A673 (cell line): ENCODE data around the gene DVL1. TPM values are rescaled to one million over a fixed set of nuclear protein-coding genes. Genes with fewer than 3 reads are reported as not detected.

ENCODE experiments used
- BruUV-seq: library from RNA; stranded (reverse); fragments of 400-500 nt; replicated peaks from 2 replicates; lab custom pipeline; 2021; lab: Mats Ljungman, UMichigan
- CTCF ChIA-PET: fragments of 300-600 bp; sonication (Branson Sonifier 250); formaldehyde crosslinking; loops from one replicate; lab custom pipeline; 2022; ENCODE audit warnings: antibody characterized with exemption; lab: Charles Lee
- POLR2A ChIA-PET: fragments of 300-600 bp; sonication (Branson Sonifier 250); formaldehyde crosslinking; loops from one replicate; lab custom pipeline; 2022; ENCODE audit warnings: antibody characterized with exemption; ENCODE audit not compliant: low non-redundant PET; lab: Charles Lee
- DNase-seq: peaks from one replicate; pipeline ENCODE4 v3.0.0-alpha.2; 2015; ENCODE audit warnings: low spot score
- H3K27ac ChIP-seq: fragments of 200-600 bp; sonication (generic); 2 replicates; pipeline ENCODE4 v1.5.1; 2016; ENCODE audit warnings: mixed run types, low read depth, mild to moderate bottlenecking, mixed read lengths, antibody characterized with exemption, low read length; ENCODE audit not compliant: poor library complexity, severe bottlenecking
- H3K27me3 ChIP-seq: fragments of 200-600 bp; sonication (generic); replicated peaks from 2 replicates; pipeline ENCODE4 v1.6.1; 2017; ENCODE audit warnings: mixed run types, low read depth, mild to moderate bottlenecking, mixed read lengths, antibody characterized with exemption, low read length; ENCODE audit not compliant: insufficient read depth, poor library complexity
- H3K36me3 ChIP-seq: fragments of 200-600 bp; sonication (generic); 2 replicates; pipeline ENCODE4 v1.6.1; 2016; ENCODE audit warnings: mixed run types, mild to moderate bottlenecking, mixed read lengths, antibody characterized with exemption, low read length; ENCODE audit not compliant: insufficient read depth, poor library complexity, severe bottlenecking
- H3K4me1 ChIP-seq: fragments of 200-600 bp; sonication (generic); 2 replicates; pipeline ENCODE4 v1.6.1; 2017; ENCODE audit warnings: mixed run types, mild to moderate bottlenecking, mixed read lengths, antibody characterized with exemption, low read length; ENCODE audit not compliant: insufficient read depth, poor library complexity, severe bottlenecking
- H3K4me3 ChIP-seq: fragments of 200-600 bp; sonication (generic); 2 replicates; pipeline ENCODE4 v1.5.1; 2016; ENCODE audit warnings: low read depth, mixed run types, mild to moderate bottlenecking, mixed read lengths, low read length; ENCODE audit not compliant: poor library complexity, severe bottlenecking
- H3K9me3 ChIP-seq: fragments of 200-600 bp; sonication (generic); 2 replicates; pipeline ENCODE4 v1.6.1; 2016; ENCODE audit warnings: mixed run types, low read depth, mild to moderate bottlenecking, mixed read lengths, antibody characterized with exemption, low read length; ENCODE audit not compliant: poor library complexity, severe bottlenecking
- EZH2 ChIP-seq: fragments of 200-600 bp; sonication (generic); IDR thresholded peaks from 2 replicates; pipeline ENCODE4 v1.6.1; 2017; ENCODE audit warnings: borderline replicate concordance, low read depth, mild to moderate bottlenecking, mixed read lengths, antibody characterized with exemption, low read length; ENCODE audit not compliant: poor library complexity, severe bottlenecking
- intact Hi-C: fragments of 100-400 bp; cut with micrococcal nuclease; formaldehyde crosslinking; loops from one replicate; pipeline ENCODE4 v1.10.0; 2022; ENCODE audit not compliant: unreplicated experiment
- total RNA-seq: library from RNA; stranded (reverse); gene quantifications from 2 replicates; pipeline ENCODE4 v1.2.3, GENCODE V29; 2021
- TF ChIP-seq, protein P1 (sequence below): fragments of 300-800, 200-600 bp; sonication (generic); conservative IDR thresholded peaks from 2 replicates; pipeline ENCODE4 v1.5.1; 2017; ENCODE audit warnings: low read depth, mild to moderate bottlenecking, antibody characterized with exemption, low read length, moderate library complexity, mixed read lengths

The DVL1 gene
- total RNA-seq, 1 experiment from 2014 or later, result 48.0 TPM

DNA sequence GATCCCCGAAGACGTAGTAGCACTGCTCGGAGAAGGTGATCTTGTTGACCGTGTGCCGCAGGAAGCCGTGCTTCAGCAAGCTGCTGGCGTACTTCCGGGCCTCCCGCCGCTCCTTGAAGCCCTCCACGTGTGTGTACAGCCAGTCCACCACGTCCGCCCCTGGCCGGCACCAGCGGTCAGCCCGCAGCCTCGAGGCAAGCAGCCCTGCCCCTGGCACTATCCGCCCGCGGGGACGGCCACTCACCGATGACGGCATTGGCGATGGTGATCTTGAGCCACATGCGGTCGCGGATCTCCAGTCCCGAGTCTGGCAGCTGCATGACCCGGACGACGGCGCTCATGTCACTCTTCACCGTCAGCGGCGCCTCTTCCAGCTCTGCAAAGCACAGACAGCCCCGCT lies 10.9 kb downstream of the DVL1 start:
- H3K36me3 ChIP-seq, result peaks cover 9% of the 10 kb centered on the region
- intact Hi-C loops, result no loop called here
- H3K27ac ChIP-seq, result no peak overlapping the region
- no TSS peak for BruUV-seq
- no peaks in the 10 kb centered on the region for H3K27me3 ChIP-seq
- no peak for DNase-seq
- TF ChIP-seq EZH2, result no peak
- TF ChIP-seq, protein P1, sequence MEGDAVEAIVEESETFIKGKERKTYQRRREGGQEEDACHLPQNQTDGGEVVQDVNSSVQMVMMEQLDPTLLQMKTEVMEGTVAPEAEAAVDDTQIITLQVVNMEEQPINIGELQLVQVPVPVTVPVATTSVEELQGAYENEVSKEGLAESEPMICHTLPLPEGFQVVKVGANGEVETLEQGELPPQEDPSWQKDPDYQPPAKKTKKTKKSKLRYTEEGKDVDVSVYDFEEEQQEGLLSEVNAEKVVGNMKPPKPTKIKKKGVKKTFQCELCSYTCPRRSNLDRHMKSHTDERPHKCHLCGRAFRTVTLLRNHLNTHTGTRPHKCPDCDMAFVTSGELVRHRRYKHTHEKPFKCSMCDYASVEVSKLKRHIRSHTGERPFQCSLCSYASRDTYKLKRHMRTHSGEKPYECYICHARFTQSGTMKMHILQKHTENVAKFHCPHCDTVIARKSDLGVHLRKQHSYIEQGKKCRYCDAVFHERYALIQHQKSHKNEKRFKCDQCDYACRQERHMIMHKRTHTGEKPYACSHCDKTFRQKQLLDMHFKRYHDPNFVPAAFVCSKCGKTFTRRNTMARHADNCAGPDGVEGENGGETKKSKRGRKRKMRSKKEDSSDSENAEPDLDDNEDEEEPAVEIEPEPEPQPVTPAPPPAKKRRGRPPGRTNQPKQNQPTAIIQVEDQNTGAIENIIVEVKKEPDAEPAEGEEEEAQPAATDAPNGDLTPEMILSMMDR, result no peak
- H3K4me1 ChIP-seq, result no peaks in the 10 kb centered on the region
- H3K4me3 ChIP-seq, result no peak overlapping the region
- ChIA-PET CTCF (no interaction called here), POLR2A (no interaction called here)
- no peaks in the 10 kb centered on the region for H3K9me3 ChIP-seq

DNA sequence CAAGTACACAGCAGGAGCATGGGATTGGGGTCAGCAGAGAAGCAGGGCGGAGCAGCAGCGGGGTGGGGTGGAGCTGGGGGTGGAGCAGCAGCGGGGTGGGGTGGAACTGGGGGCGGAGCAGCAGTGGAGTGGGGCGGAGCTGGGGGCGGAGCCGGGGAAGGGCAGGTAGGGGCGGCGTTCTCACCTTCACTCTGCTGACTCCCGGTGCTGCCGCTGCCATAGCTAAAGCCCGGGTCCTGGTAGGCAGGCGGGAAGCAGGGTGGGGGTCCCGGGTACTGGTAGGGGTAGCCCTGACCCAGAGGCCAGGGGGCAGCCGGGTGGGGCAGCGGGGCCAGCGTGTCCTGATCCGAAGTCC lies 11.4 kb downstream of the DVL1 start:
- intact Hi-C loops, result no loop called here
- H3K27me3 ChIP-seq, result no peaks in the 10 kb centered on the region

DNA sequence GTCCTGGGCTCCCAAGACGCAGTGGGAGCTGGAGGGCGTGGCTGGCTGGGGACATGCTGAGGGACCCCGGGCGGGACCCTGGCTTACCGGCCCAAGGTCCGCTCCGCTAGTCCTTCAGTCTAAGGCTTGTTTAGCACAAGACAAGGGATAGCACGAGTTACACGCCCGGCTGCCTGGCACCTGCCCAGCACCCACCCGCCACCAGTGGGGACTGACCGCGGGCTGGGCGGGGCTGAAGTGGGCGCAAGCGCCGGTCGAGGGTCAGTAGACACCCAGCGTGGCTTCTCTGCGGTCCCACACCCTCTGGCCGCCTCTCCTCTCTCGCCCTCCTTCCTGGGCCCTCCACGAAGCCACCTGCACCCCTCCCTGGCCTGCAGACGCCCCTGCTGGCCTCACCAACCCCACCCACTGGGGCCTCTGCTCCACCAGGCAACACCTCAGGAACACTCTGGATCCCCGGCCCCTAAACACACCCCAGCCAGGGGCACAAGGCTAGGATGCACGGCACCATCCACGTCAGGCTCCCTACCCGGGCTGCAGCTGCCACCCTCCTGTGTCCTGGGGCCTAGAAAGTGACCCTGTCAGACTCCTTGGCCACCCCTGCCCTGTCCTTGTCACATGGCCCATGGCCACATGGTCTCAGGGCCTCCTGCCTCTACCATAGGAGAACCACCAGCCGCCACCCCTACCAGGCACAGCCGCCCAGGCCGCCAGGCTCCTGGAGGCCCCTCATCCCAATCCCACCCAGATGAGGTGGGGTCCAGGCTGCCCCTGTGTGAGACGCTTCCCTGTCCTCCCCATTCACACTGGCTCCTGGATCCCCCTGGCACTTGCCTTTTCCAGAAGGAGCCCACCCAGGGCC lies 12.1 kb downstream of the DVL1 start:
- Histone ChIP-seq H3K27me3 (no peaks in the 10 kb centered on the region), H3K36me3 (peaks cover 9% of the 10 kb centered on the region), H3K4me3 (no peak overlapping the region), H3K27ac (no peak overlapping the region), H3K4me1 (no peaks in the 10 kb centered on the region), H3K9me3 (no peaks in the 10 kb centered on the region)
- CTCF ChIA-PET, result no interaction called here
- BruUV-seq, result no TSS peak
- POLR2A ChIA-PET, result no interaction called here
- TF ChIP-seq, protein P1, result no peak
- no peak for TF ChIP-seq EZH2
- DNase-seq, result no peak
- intact Hi-C loops, result no loop called here

More for the DNA sequence above, 11.4 kb downstream of the DVL1 start:
- BruUV-seq, result no TSS peak
- CTCF ChIA-PET, result no interaction called here
- no peaks in the 10 kb centered on the region for H3K9me3 ChIP-seq
- H3K27ac ChIP-seq, result no peak overlapping the region
- no peaks in the 10 kb centered on the region for H3K4me1 ChIP-seq
- H3K4me3 ChIP-seq, result no peak overlapping the region
- peaks cover 9% of the 10 kb centered on the region for H3K36me3 ChIP-seq
- no peak for DNase-seq
- POLR2A ChIA-PET, result no interaction called here
- TF ChIP-seq, protein P1, result no peak
- no peak for TF ChIP-seq EZH2
